ENCODE results near the gene HS1BP3. TPM values are rescaled to one million over a fixed set of nuclear protein-coding genes. Genes with fewer than 3 reads are reported as not detected.

HS1BP3 gene
- total and polyA plus RNA-seq, 2 experiments from 2014 or later: 13.5 to 20.3 TPM

DNA sequence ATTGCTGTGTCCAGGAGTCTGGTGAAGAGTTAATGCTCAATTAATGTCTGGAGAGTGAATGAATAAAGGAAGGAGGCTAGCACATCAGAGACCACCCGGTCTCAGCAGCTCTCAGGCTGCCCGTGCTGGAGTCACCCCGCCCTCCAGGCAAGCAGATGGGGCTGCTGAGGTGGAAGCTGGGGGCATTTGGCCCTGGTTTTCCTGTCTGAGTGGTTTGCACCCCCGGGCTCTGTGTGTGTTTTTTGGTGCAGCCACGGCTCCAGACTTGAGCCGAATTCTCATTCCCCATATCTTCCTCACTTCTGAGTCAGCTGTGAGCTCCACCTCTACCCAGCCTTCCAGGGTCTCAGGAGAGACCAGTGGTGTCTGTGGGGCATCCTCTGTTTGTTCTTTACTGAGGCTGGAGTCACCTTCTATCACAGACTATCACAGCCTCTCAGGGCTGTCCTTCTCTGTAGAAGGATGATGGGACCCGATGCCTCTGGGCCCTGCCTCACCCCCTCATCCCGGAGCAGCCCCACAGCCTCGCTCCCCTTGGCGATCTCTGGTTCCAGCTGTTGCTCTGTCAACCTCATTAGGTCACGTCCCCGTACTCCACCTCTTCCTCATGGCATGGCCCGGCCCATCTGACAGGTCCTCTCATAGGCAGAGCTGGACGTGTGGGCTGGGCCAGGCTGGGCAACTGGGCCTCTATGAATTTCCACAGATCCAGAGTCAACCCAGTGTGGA lies 60.8 kb downstream of the HS1BP3 start:
- Histone ChIP-seq H3K36me3 (no peaks in the 10 kb centered on the region), H3K27me3 (no peaks in the 10 kb centered on the region), H3K4me1 (ENCODE audit: low read depth) (peaks cover 2% of the 10 kb centered on the region), H3K9me3 (ENCODE audit: low read depth) (no peaks in the 10 kb centered on the region), H3K27ac (no peak overlapping the region), H3K4me3 (no peak overlapping the region)
- TF ChIP-seq, protein P1, sequence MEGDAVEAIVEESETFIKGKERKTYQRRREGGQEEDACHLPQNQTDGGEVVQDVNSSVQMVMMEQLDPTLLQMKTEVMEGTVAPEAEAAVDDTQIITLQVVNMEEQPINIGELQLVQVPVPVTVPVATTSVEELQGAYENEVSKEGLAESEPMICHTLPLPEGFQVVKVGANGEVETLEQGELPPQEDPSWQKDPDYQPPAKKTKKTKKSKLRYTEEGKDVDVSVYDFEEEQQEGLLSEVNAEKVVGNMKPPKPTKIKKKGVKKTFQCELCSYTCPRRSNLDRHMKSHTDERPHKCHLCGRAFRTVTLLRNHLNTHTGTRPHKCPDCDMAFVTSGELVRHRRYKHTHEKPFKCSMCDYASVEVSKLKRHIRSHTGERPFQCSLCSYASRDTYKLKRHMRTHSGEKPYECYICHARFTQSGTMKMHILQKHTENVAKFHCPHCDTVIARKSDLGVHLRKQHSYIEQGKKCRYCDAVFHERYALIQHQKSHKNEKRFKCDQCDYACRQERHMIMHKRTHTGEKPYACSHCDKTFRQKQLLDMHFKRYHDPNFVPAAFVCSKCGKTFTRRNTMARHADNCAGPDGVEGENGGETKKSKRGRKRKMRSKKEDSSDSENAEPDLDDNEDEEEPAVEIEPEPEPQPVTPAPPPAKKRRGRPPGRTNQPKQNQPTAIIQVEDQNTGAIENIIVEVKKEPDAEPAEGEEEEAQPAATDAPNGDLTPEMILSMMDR (IDR thresholded peaks at IDR 0.05; ENCODE audit: low read depth, low read length): no peak
- DNase-seq (ENCODE audit: low read depth in 1 of 2, low spot score in 1 of 2): no peak

DNA sequence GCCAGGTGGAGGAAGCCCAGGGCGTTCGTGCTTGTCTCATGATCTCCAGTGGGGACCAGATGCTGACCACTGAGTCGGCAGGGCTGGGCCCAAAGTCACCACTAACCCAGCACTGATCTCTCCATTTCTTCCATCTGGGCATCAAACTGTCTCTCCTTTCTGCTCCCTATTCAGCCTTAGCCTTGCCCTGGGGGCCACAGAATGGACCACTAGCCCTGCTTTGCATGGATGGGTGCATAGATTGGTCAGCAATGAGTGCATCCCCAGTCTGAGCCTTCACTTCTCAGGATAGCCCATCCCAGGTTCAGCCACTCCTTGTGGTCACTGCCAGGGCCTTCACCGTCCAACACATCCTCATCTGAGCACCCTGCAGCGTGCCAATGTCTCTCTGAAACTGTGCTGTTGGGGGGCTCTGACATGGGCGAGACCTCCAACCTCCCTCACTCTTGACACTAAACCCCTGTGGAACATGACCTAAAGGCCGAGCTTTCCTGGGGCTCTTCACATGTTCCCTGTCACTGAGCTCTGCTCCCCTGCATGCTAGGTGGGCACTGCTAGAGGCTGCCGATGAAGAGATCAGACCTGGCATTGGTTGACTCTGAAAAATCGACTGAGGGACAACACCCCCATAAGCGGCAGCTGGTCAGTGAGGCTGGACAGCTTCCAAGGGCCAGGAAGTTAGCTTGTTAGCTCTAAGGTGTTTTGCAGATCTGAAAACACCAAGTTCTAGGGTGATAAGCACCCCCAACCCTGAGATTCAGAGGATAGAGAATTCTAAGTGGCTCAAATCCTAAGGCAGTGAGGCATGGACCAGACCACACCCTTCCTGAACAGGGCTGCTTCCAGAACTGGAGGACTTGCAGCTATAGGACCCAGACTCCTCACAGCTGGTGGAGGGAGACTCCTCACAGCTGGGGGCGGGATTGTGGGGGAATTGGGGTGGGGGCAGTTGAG lies 61.7 kb downstream of the HS1BP3 start:
- TF ChIP-seq, protein P1 (IDR thresholded peaks at IDR 0.05; ENCODE audit: low read depth, low read length): no peak
- H3K4me1 ChIP-seq (ENCODE audit: low read depth): peaks cover 12% of the 10 kb centered on the region

DNA sequence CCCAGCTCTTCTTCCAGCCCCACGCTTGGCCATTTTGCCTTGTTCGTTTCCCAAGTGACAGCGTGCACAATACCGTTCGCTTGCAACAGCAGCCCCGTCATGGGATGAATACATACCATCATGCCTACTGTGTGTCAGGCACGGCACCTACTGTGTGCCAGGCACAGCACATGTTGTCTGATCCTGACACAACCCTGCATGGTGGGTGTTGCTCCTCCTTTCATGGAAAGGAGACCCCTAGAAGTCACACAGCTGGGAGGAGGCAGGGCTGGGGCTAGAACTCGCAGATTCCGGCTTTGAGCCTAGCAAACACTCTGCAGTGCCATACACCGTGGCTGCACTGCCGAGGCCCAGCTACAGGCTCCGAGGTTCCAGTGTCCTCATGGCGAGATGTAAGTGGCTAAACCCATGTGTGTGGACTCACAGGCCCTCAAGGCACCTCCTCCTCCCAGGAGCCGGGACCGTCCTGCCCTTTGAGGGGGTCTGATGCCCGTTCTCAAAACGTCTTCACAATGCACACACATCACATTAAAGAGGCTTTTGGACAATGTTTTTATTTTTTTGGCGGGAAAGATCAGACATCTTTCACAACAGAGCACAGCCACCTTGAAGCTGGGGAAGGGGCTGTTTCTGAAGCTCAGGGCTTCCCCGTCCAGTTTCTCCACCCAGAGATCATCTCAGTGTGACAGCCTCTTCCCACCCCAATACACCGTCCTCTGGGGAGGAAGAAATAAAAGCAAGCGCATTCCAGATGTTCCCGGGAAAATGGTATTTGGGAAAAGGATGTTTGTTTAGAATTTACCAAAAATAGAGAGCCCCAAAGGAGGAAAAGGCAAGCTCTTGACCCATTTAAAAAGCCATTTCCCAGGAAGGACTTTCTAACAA lies 64.9 kb downstream of the HS1BP3 start:
- H3K4me3 ChIP-seq: no peak overlapping the region
- H3K27me3 ChIP-seq: no peaks in the 10 kb centered on the region
- H3K9me3 ChIP-seq (ENCODE audit: low read depth): no peaks in the 10 kb centered on the region
- H3K27ac ChIP-seq: no peak overlapping the region
- TF ChIP-seq, protein P1 (IDR thresholded peaks at IDR 0.05; ENCODE audit: low read depth, low read length): no peak
- H3K36me3 ChIP-seq: no peaks in the 10 kb centered on the region
- peaks cover 16% of the 10 kb centered on the region for H3K4me1 ChIP-seq (ENCODE audit: low read depth)
- DNase-seq (ENCODE audit: low read depth in 1 of 2, low spot score in 1 of 2): no peak

More for the DNA sequence above, 61.7 kb downstream of the HS1BP3 start:
- no peak overlapping the region for H3K27ac ChIP-seq
- H3K9me3 ChIP-seq (ENCODE audit: low read depth): no peaks in the 10 kb centered on the region
- no peaks in the 10 kb centered on the region for H3K27me3 ChIP-seq
- no peaks in the 10 kb centered on the region for H3K36me3 ChIP-seq
- DNase-seq (ENCODE audit: low read depth in 1 of 2, low spot score in 1 of 2): no peak
- no peak overlapping the region for H3K4me3 ChIP-seq

DNA sequence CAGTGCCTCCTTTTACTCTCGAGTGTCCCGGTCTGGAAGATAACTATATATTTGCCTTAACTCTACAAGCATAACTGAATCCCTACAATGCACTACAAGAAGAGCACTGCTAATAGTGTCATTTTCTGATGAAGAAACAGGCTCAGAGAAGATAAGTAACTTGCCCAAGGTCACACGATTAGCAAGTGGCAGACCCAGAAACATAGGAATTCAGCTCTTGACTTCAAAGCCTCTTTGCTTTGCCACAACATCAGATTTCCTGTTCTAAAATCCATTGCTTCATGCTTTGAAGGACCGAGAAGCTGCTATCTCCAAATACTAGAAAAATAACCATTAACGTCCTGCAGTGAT lies 65.6 kb downstream of the HS1BP3 start:
- H3K4me1 ChIP-seq (ENCODE audit: low read depth): peaks cover 16% of the 10 kb centered on the region
- DNase-seq (ENCODE audit: low read depth in 1 of 2, low spot score in 1 of 2): no peak
- H3K9me3 ChIP-seq (ENCODE audit: low read depth): no peaks in the 10 kb centered on the region
- H3K36me3 ChIP-seq: no peaks in the 10 kb centered on the region
- H3K27ac ChIP-seq: peak overlapping the region; percentile 93
- TF ChIP-seq, protein P1 (IDR thresholded peaks at IDR 0.05; ENCODE audit: low read depth, low read length): no peak
- H3K27me3 ChIP-seq: no peaks in the 10 kb centered on the region
- H3K4me3 ChIP-seq: no peak overlapping the region
